HG03354 (cell line): ENCODE data around the gene C5.
"Not testable (repeated sequence)": the region's sequence is repeated elsewhere in the genome, so short reads cannot be mapped to it uniquely, and the experiment has no call there.

Experiments used
- ATAC-seq: cut with Tn5 transposase; IDR thresholded peaks from one replicate; pipeline ENCODE4 v1.9.1; 2021; ENCODE audit warnings: mild to moderate bottlenecking; ENCODE audit not compliant: unreplicated experiment, poor library complexity, severe bottlenecking

Gene C5

DNA sequence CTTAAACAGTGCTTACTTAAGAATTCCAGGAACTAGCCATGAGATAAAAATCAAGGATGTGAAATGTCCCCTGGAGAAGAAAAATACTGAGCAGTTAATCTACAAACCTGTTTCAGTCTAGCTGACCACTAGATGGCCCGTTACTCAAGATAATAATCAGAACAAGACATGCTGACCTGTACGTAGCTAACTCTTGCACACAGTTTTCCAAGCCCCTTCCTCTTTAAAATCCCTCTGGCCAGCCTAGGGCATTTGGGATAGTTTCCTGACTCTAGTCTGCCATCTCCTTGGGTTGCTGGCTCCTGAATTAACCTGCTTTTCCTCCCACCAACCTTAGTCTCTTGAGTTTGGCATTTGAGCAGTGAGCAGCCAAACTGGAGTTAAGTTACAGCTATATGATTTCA is 64.3 kb downstream of the C5 start:
- ATAC-seq: no peak

DNA sequence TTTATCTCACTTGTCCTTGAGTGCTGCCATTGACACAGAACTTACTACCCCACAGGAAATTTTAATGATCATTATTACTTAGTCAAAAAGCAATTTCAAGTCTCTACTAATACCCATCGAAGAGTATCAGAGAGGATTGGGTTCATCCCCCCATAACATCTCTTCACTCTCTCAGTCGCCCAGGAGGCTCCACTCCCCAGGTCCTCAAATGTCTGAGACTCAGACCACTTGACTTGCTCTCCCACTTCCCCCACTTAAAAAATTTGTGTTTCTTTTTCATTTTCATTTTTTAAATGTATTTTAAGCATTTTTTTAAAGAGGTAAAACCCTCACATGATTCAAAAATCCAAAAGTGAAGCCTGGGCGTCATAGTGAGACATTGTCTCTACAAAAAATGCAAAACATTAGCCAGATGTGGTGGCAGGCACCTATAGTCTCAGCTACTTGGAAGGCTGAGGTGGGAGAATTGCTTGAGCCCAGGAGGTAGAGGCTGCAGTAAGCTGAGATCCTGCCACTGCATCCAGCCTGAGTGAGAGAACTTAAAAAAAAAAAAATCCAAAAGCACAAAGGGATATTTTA is 66.7 kb downstream of the C5 start:
- ATAC-seq: no peak

GRCh38 chr9:120982836-120983235 is 67.2 kb downstream of the C5 start:
- no peak for ATAC-seq

- no peak for ATAC-seq
Observed at GRCh38 chr9:120980951-120981350, 69.1 kb downstream of the C5 start.

DNA sequence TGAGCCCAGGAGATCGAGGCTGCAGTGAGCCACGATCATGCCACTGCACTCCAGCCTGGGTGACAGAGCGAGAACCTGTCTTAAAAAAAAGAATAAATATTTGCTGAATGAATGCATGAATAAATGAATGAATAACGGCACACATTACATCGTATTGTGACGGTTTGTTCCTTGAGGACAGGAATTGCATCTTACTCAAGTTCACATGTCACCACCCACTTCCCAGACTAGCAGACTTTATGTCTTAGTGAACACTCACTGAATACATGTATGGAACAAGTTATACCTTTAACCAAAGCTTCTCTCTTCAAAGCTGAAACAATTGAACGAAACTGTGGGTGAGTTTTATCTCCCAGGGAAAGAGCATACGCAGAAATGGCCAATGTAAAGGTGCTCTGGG is 70.3 kb downstream of the C5 start:
- no peak for ATAC-seq

- ATAC-seq: no peak
Observed at GRCh38 chr9:120978987-120979386, 71.1 kb downstream of the C5 start.

DNA sequence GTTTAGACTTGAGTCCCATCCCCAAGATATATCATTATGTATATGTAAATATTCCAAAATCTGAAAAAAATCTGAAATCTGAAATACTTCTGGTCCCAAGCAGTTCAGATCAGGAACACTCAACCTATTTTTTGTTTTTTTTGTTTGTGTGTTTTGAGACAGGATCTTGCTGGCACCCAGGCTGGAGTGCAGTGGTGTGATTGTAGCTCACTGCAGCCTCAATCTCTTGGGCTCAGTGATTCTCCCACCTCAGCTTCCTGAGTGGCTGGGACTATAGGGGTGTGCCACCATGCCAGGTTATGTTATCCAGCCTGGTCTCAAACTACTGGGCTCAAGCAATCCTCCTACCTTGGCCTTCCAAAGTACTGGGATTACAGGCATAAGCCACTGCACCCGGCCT is 72.8 kb downstream of the C5 start:
- no peak for ATAC-seq

DNA sequence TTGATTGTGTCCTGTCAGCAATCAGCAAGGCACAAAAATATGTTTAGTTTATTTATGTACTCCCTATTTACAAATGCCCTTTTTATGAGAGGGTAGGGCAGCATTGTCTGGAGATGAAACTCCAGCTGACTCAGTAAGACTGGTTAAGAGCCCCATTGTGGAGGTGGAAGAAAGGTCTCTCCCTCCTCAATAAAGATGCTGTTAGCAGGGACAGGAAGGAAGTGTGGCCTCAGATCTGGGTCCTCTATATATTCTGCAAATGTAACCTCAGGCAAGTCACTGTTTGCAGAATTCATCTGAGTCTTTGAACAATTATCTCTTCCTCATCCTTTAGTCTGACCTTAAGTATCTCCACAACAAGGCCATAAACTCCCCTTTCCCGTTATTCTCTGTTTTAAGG is 75.2 kb downstream of the C5 start:
- no peak for ATAC-seq

DNA sequence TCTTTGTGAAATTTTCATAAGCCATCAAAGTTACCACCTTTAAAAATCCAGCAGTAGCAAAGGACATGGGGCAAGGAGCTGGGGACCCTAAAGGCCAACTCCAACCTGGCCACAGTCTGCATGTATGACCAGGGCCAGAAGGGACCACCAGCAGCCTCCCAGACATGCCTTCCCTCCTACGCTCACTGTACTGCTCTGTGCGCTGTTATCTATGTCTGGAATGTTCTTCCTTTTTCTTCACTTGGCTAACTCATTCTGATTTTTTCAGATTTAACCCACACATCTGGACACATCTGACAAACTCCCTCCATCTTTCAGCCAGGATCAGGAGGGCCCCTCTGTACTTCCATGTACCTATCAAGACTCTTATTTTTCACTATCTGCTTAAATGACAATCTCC is 75.9 kb downstream of the C5 start:
- ATAC-seq: no peak

DNA sequence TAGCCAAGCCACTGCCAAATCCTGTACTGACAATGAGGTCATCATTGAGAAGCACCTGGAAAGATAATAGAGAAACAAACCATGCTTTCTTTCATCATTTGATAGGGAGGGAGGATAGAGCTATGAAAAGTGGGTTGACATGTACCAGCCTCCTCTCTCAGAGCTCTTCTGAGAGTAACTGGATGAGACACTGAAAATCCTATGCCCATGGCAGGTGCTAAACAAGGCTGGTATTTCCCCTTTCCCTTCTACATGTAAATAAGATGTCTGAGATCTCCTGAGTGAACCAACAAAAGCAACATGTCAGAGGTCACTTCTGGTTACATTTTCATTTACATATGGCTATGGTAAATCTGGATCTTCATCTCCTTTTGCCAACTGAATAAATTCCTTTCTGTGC is 78.1 kb downstream of the C5 start:
- ATAC-seq: no peak

- ATAC-seq: not testable (repeated sequence)
Observed at GRCh38 chr9:120971471-120971870, 78.6 kb downstream of the C5 start.

DNA sequence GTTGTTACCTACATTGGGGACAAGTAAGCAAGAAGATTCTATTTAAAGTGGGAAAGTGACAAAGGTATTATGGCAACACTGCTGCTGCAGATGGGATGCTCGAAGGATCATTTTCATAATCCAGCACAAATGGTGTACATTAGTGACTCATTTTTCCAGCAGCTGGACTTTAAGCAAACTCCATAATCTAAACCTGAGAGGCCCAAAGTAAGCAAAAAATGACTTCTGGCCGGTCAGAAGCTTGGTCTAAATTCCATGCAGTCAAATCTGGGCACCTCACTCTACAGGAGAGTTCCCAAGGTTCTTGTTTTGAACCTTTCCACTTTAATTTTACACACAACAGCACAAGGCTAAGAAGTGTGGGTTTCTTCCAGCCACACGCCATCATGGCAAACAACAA is 79.8 kb downstream of the C5 start:
- ATAC-seq: no peak

GRCh38 chr9:120966013-120966369 is 84.1 kb downstream of the C5 start:
- no peak for ATAC-seq

DNA sequence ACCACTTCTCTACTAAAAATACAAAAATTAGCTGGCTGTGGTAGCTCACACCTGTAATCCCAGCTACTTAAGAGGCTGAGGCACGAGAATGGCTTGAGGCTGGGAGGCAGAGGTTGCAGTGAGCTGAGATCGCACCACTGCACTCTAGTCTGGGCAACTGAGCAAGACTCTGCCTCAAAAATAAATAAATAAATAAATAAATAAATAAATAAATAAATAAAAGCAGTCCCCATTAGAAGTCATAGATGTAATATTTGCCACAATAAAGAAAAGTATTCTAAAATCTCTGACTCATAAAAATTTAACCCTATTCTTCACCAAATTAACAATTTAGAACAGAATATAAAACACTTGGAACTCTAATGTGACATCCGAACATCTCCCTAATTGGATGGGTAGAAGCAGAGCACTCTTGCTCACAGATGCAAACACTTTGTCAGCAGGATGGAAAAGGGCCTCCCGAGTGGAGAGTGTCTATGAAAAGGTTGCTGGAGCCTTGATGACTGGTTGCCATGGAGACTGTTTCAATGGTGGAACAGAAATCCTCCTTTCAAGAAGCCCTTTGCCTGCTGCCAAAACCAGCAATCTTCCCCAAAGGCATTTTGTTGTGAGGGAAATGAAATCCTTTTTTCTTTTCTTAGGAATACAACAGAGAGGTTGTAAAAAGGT is 84.6 kb downstream of the C5 start:
- no peak for ATAC-seq

DNA sequence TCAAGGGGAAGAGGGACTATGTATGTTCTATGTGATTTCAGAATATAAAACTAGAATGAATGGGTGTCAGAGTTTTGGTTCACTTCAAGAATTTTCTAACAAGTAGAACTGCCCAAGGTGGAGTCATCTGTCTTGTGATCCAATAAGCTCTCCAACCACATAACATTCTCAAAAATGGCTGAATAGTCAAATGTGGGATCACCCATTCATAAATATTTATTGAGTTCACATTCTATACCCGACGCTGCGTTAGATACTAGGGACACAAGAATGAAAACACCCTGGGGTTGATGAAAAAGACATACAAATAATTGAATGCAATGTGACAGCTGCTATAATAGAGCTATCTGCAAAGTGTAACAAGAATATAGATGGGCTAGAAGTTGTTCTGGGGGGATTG is 88.1 kb downstream of the C5 start:
- no peak for ATAC-seq

DNA sequence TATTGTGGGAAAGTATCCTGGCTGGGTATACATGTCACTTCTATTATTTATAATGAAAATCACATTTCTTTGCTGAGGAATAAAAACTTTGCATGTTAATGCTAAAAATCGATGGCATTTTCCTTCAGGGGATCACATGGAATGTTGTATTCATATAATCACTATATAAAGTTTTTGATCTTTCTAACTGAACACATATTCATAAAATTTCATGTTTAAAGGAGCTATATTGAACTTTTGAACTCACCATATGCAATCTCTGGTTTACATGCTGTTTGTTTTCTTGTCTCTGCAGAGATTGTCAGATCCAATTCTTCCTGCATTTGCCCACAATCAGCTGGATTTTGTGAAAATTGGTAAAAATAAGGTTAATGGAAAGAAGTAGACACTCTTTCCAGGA is 90.1 kb downstream of the C5 start:
- no peak for ATAC-seq

DNA sequence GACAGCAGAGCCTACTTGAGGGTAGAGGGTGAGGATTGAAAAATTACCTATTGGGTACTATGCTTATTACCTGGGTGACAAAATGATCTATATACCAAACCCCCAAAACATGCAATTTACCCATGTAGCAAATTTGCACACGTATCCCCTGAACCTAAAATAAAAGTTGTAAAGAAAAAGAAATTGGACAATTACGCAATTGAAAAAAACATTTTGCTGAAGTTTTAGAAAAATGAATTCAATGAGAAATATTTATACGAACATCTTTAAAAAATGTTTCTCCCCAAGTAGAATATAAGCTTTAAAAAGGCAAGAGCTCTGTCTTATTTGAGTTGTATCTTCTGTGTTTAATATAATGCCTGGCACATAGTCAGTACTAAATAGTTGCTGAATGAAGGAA is 93.2 kb downstream of the C5 start:
- ATAC-seq: no peak

DNA sequence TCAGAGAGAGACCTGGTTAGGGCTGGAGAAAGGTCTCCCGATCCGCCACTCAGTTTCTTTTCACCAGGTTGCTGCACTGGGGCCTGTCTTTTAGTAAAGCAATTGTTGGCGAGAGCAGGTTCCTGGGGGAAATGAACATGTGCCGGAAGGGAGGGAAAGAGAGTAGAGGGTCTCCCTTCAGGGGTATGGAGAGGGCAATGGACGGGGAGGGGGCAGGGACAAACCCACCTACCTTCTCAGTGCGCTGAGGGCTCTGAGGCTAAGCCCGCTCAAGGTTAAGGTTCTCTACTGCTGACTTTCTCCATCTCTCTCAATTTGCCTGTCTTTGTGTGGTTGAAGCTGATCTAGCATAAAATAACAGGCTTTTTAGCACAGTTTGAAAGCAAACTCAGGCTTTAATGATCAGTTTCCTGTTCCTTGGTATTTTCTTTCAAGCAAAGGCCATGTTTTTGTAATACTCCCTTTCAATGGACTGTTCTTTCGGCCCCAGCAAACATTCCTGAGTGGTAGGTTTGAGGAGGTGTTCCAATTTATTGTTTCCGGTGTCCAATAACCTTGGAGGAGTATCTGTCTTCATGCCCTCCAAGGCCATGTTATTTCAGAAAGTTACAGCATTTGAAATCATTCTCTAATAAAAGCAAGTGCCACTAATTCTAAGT is 98.0 kb downstream of the C5 start:
- ATAC-seq: no peak

DNA sequence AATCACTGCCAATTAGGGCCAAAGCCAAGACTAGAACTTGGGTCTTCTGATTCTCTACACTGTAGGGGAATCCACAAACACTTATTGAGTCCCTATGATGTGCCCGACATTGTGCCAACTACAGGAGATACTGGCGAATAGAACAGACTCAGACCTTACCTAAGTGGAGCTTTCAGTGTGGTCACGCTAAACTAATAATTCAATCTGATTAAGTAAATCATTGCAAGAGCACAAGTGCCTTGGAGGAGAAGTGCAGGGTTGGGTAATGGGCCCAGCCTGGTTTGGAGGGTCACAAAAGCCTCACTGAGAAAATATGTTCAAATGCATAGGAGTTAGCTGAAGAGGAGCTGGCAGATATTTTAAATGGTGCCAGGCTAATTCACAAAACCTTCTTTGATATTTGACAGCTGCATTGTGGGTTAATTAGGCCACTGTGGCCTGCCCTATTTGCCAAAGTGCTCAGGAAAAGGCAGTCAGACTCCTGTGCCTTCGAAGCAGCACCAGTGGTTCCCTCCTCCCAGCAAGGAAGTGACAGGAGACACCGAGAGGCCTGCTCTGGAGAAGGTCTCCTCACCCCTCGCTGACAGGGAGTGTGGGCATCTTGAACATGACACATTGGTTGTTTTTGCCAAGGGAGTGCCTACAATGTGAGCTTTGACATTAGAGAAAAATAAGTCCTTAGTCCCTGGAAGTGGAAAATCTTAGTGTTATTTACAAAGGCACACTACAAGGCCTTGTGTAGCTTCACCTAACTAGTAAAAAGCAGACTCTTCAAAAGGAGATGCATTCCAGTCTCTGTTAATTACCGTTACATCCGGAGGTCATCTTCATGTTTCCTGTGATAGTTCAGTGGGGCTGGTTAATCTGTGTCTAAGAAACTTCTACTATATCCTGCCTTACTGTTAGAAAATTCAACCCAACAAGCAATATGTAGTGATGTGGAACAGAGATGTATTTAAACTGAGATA is 99.4 kb downstream of the C5 start:
- peak; percentile 69 for ATAC-seq

- ATAC-seq: no peak
Observed at GRCh38 chr9:120949290-120949689, 100.8 kb downstream of the C5 start.
